K562 (cell line): ENCODE measurements around the gene CYP21A2. TPM values are rescaled to one million over a fixed set of nuclear protein-coding genes. Genes with fewer than 3 reads are reported as not detected.
"Not testable (repeated sequence)": the region's sequence is repeated elsewhere in the genome, so short reads cannot be mapped to it uniquely, and the experiment has no call there.

Experiments used
- ATAC-seq: fragments of 200-7000 bp; cut with Tn5 transposase; 3 replicates; pipeline ENCODE4 v1.9.1; 2020; ENCODE audit warnings: moderate library complexity
- BruUV-seq: library from RNA; stranded (reverse); fragments of 400-500 nt; replicated peaks from 2 replicates; lab custom pipeline; 2021; lab: Mats Ljungman, UMichigan
- CTCF ChIA-PET: fragments of 300-600 bp; formaldehyde crosslinking; extraction: SDS; loops from one replicate; lab custom pipeline; 2021; ENCODE audit warnings: low intra/inter-chr PET ratio; lab: Yijun Ruan, JAX
- POLR2A ChIA-PET: fragments of 300-600, 350-650 bp; sonication (Branson Sonifier 250); formaldehyde crosslinking; extraction: SDS; loops from one replicate; lab custom pipeline; 2021; ENCODE audit warnings: antibody characterized with exemption, inconsistent platforms; lab: Yijun Ruan, JAX
- DNase-seq, 4 experiments: peaks; one replicate each; pipeline versions ENCODE4 v3.0.0 to v3.0.0-alpha.2; 2011 to 2018; ENCODE audit warnings: low spot score in 3 of 4, mixed read lengths in 3 of 4; ENCODE audit errors: extremely low read depth in 1 of 4
- FAIRE-seq: peaks from 2 replicates; lab custom pipeline; 2011; peaks lifted over from hg19 to GRCh38; lab: Jason Lieb, UNC
- H2AFZ ChIP-seq: 2 replicates; pipeline ENCODE4 v1.6.0; 2011; ENCODE audit warnings: low read depth, low read length, control low read depth, inconsistent platforms
- H3K27ac ChIP-seq: fragments of 200-600 bp; 3 replicates; pipeline ENCODE4 v1.8.0; 2011; ENCODE audit warnings: low read depth, mild to moderate bottlenecking, control low read depth, inconsistent platforms, low read length, moderate library complexity, mixed read lengths; ENCODE audit errors: extremely low read depth
- H3K27me3 ChIP-seq, 2 experiments: fragments of 300-600 bp in 1 of 2; 2 replicates in 1 of 2; 3 replicates in 1 of 2; pipeline versions ENCODE4 v1.6.0 to v1.8.0; 2011; ENCODE audit warnings: inconsistent platforms in 2 of 2, low read length in 2 of 2, mild to moderate bottlenecking in 1 of 2, mixed read lengths in 1 of 2, moderate library complexity in 1 of 2; ENCODE audit not compliant: control insufficient read depth in 2 of 2, insufficient read depth in 2 of 2
- H3K36me3 ChIP-seq: fragments of 300-600 bp; 3 replicates; pipeline ENCODE4 v1.8.0; 2011; ENCODE audit warnings: mild to moderate bottlenecking, low read length, inconsistent platforms; ENCODE audit not compliant: control insufficient read depth, insufficient read depth
- H3K4me1 ChIP-seq, 2 experiments: fragments of 200-600 bp in 1 of 2; replicated peaks in 1 of 2; 2 replicates in 1 of 2; 3 replicates in 1 of 2; pipeline versions ENCODE4 v1.5.1 to v1.8.0; 2011; ENCODE audit warnings: inconsistent platforms in 2 of 2, low read length in 2 of 2, mild to moderate bottlenecking in 1 of 2, mixed read lengths in 1 of 2, moderate library complexity in 1 of 2; ENCODE audit not compliant: control insufficient read depth in 2 of 2, insufficient read depth in 2 of 2
- H3K4me2 ChIP-seq: 2 replicates; pipeline ENCODE4 v1.6.1; 2011; ENCODE audit warnings: low read length, control low read depth, inconsistent platforms, mixed read lengths; ENCODE audit not compliant: insufficient read depth
- H3K4me3 ChIP-seq: fragments of 200-600 bp; sonication (generic), shearing (Covaris generic); 2 replicates; pipeline ENCODE4 v1.5.1; 2016; ENCODE audit warnings: control low read depth, inconsistent platforms
- H3K79me2 ChIP-seq: fragments of 200-600 bp; 3 replicates; pipeline ENCODE4 v1.8.0; 2011; ENCODE audit warnings: low read length, inconsistent platforms; ENCODE audit not compliant: control insufficient read depth, insufficient read depth
- H3K9ac ChIP-seq, 2 experiments: 2 replicates each; pipeline versions ENCODE4 v1.6.0 to v1.6.1; 2011; ENCODE audit warnings: low read depth in 2 of 2, low read length in 2 of 2, control low read depth in 1 of 2, inconsistent platforms in 1 of 2, mild to moderate bottlenecking in 1 of 2, mixed read lengths in 1 of 2; ENCODE audit not compliant: insufficient read depth in 1 of 2
- H3K9me1 ChIP-seq: one replicate; pipeline ENCODE4 v1.6.0; 2011; ENCODE audit warnings: inconsistent platforms, mild to moderate bottlenecking, low read length, moderate library complexity; ENCODE audit not compliant: control insufficient read depth, insufficient read depth
- H3K9me3 ChIP-seq: replicated peaks from 2 replicates; pipeline ENCODE4 v1.5.1; 2011; ENCODE audit warnings: low read depth, low read length, inconsistent platforms; ENCODE audit not compliant: control insufficient read depth, insufficient read depth
- H4K20me1 ChIP-seq: replicated peaks from 2 replicates; pipeline ENCODE4 v1.6.1; 2011; ENCODE audit warnings: low read length, inconsistent platforms, mixed read lengths; ENCODE audit not compliant: control insufficient read depth, insufficient read depth
- CTCF ChIP-seq, 3 experiments: IDR thresholded peaks in 2 of 3; conservative IDR thresholded peaks in 1 of 3; 2 replicates each; pipeline ENCODE4 v1.5.1; 2011 to 2012; ENCODE audit warnings: low read length in 3 of 3, mild to moderate bottlenecking in 3 of 3, control low read depth in 2 of 3, improper control_type of control experiment in 1 of 3, inconsistent platforms in 1 of 3, low read depth in 1 of 3, mixed read lengths in 1 of 3, moderate library complexity in 1 of 3; ENCODE audit not compliant: insufficient read depth in 2 of 3
- HDGF ChIP-seq: fragments of 450-650 bp; IDR thresholded peaks from 2 replicates; pipeline ENCODE4 v1.6.1; 2016
- ZFX ChIP-seq: sonication (generic); formaldehyde crosslinking; IDR thresholded peaks from 2 replicates; pipeline ENCODE4 v1.8.0; 2022; ENCODE audit warnings: mild to moderate bottlenecking, missing genetic modification reagents, moderate library complexity
- ZNF639 ChIP-seq, 2 experiments: fragments of 200-800 bp in 1 of 2; sonication (Bioruptor generic) in 1 of 2; sonication (generic) in 1 of 2; formaldehyde crosslinking in 1 of 2; IDR thresholded peaks in 1 of 2; conservative IDR thresholded peaks in 1 of 2; 2 replicates each; pipeline versions ENCODE4 v1.5.0 to v1.6.1; 2016 to 2020; ENCODE audit warnings: missing compliant biosample characterization in 1 of 2, missing genetic modification characterization in 1 of 2, missing genetic modification reagents in 1 of 2
- WGBS: fragments of 100-300 bp; shearing (Covaris generic); methylation state at CpG from one replicate; pipeline ENCODE4 v1.1.6; 2016; ENCODE audit warnings: low coverage, mixed read lengths; ENCODE audit not compliant: insufficient coverage; ENCODE audit errors: missing lambda C conversion rate; 5-methylcytosine and 5-hydroxymethylcytosine counted together
- in situ Hi-C: fragments of 300-500 bp; cut with MboI; formaldehyde crosslinking; loops from 4 replicates; pipeline ENCODE4 v1.15.0; 2018; ENCODE audit warnings: inconsistent platforms, mixed read lengths
- intact Hi-C: fragments of 100-400 bp; cut with micrococcal nuclease; formaldehyde crosslinking; loops from 2 replicates; pipeline ENCODE4 v1.14.2; 2022
- polyA plus RNA-seq, 8 experiments: library from polyadenylated mRNA; depleted of rRNA in 4 of 8; stranded (reverse) in 5 of 8; unstranded in 3 of 8; fragments of >200 nt; fragmentation: Nextera tagmentation in 2 of 8; fragmentation: Illumina TruSeq in 1 of 8; extraction: Ambion mirVana in 2 of 8; extraction: Trizol in 1 of 8; gene quantifications; 2 replicates each; pipeline versions ENCODE4 v1.2.1 to v1.2.3, GENCODE V29; 2011 to 2014; ENCODE audit warnings: inconsistent platforms in 1 of 8, missing spikeins in 1 of 8
- total RNA-seq, 7 experiments: library from RNA; depleted of rRNA in 6 of 7; stranded (reverse); fragments of >200 nt in 6 of 7; fragmentation: Illumina TruSeq in 2 of 7; extraction: Trizol in 2 of 7; gene quantifications; 2 replicates each; pipeline versions ENCODE4 v1.2.1 to v1.2.3, GENCODE V29; 2011 to 2021; ENCODE audit warnings: low replicate concordance in 1 of 7

Gene CYP21A2
- total and polyA plus RNA-seq, 9 of the 15 experiments (the other 6 are each of a cell fraction or from before 2014, with no cell fraction given), result 0.03 to 1.4 (median 0.19) TPM

- H3K27me3 ChIP-seq, H3K36me3 ChIP-seq, H3K4me2 ChIP-seq, H2AFZ ChIP-seq, ATAC-seq, CTCF ChIA-PET, H4K20me1 ChIP-seq, intact Hi-C loops, H3K9me3 ChIP-seq, H3K9me1 ChIP-seq, DNase-seq, H3K4me3 ChIP-seq, H3K79me2 ChIP-seq, H3K27ac ChIP-seq, POLR2A ChIA-PET, FAIRE-seq: not testable (repeated sequence)
- in situ Hi-C loops, result loop anchor here (5.0 to 10.0 kb wide), 2 partner anchors 36 to 89 kb away; partner anchors contain the start of genes NELFE and SKIC2
- Histone ChIP-seq H3K4me1 (peaks cover 29 to 54% of the 10 kb centered on the region in 2 experiments), H3K9ac (peak overlapping the region in 1 of 2 experiments; percentile 87; a peak in 2 of 4 replicates)
- TSS peak; percentile 40 for BruUV-seq
- peak; percentile 70; the same call in 1 of the 2 replicates for TF ChIP-seq HDGF
- WGBS, result 89% methylated on average over 11 of the region's 31 CpGs
Measured at GRCh38 chr6:32043589-32044380, 5.6 kb downstream of the CYP21A2 start.

- 28% methylated on average over 6 of the region's 18 CpGs for WGBS
- H3K4me3 ChIP-seq, H3K9me3 ChIP-seq, H3K36me3 ChIP-seq, FAIRE-seq, intact Hi-C loops, CTCF ChIA-PET, H3K9me1 ChIP-seq, H4K20me1 ChIP-seq, H3K79me2 ChIP-seq, H3K27me3 ChIP-seq, POLR2A ChIA-PET: not testable (repeated sequence)
- TF ChIP-seq CTCF (IDR thresholded peaks at IDR 0.05 in 2 of 3, conservative IDR thresholded peaks at IDR 0.05 in 1 of 3; ENCODE audit: insufficient read depth in 2 of 3, low read depth in 1 of 3, low read length in 3 of 3) (peak in 2 of 3 experiments; percentile 7 to 13; a peak in 1 of 6 replicates), ZFX (CRISPR knock-in tag) (0 out of 2 replicates have a peak, but pooled peaks have one; percentile 5), ZNF639 (CRISPR knock-in tag; conservative IDR thresholded peaks at IDR 0.05 in 1 of 2, IDR thresholded peaks at IDR 0.05 in 1 of 2) (0 out of 4 replicates have a peak, but pooled peaks of 1 of the 2 experiments have one; percentile 19)
- Histone ChIP-seq H3K27ac (peak overlapping the region; percentile 82), H3K4me1 (peaks cover 31 to 55% of the 10 kb centered on the region in 2 experiments), H3K9ac (peak overlapping the region; percentile 51 to 76; a peak in 1 of 4 replicates), H2AFZ (0 out of 2 replicates have a peak overlapping the region, but pooled peaks have one; percentile 40), H3K4me2 (peak overlapping the region; percentile 49; the same call in 1 of the 2 replicates)
- TSS peak; percentile 86 for BruUV-seq
- ATAC-seq (peak; percentile 27), DNase-seq (peak in 1 of 4 experiments; percentile 57)
- in situ Hi-C loops, result loop anchor here (5.0 to 10.0 kb wide), 2 partner anchors 38 to 90 kb away; partner anchors contain the start of genes NELFE and SKIC2
Measured at GRCh38 chr6:32044916-32045315, 6.7 kb downstream of the CYP21A2 start.
